Tibial artery (tissue), 4 donors: ENCODE measurements around the gene C3orf22.

Experiments
- DNase-seq, 2 donors: peaks; one replicate each; pipeline ENCODE4 v3.0.0-alpha.2; 2019
- H3K27ac ChIP-seq, 2 donors: fragments of 200-600 bp; sonication (generic) in 1 of 2; 1 replicate in 1 of 2; 2 replicates in 1 of 2; pipeline ENCODE4 v1.5.1; 2018 to 2019; ENCODE audit warnings: mild to moderate bottlenecking in 1 of 2
- H3K27me3 ChIP-seq, 2 donors: fragments of 200-600 bp; sonication (generic) in 1 of 2; one replicate each; pipeline versions ENCODE4 v1.5.1 to v1.6.0; 2016 to 2019
- H3K36me3 ChIP-seq, 3 donors: fragments of 200-600 bp; sonication (generic) in 2 of 3; one replicate each; pipeline ENCODE4 v1.5.1; 2016 to 2019; ENCODE audit warnings: mild to moderate bottlenecking in 2 of 3
- H3K4me1 ChIP-seq, 4 donors: fragments of 200-600 bp; sonication (generic) in 2 of 4; 1 replicate in 3 of 4; 2 replicates in 1 of 4; pipeline ENCODE4 v1.5.1; 2016 to 2019
- H3K4me3 ChIP-seq, 2 donors: fragments of 200-600 bp; sonication (generic) in 1 of 2; 1 replicate in 1 of 2; 2 replicates in 1 of 2; pipeline ENCODE4 v1.5.1; 2018 to 2019; ENCODE audit warnings: mild to moderate bottlenecking in 2 of 2
- H3K9me3 ChIP-seq, 3 donors: fragments of 200-600 bp; sonication (generic) in 1 of 3; one replicate each; pipeline ENCODE4 v1.5.1; 2016 to 2019
- CTCF ChIP-seq, 2 experiments: fragments of 200-600 bp in 1 of 2; fragments of 450-650 bp in 1 of 2; IDR thresholded peaks; one replicate each; pipeline ENCODE4 v1.5.1; 2017 to 2019; ENCODE audit warnings: antibody characterized with exemption in 2 of 2, mild to moderate bottlenecking in 1 of 2, moderate library complexity in 1 of 2
- intact Hi-C: fragments of 100-400 bp; cut with DNase I; formaldehyde crosslinking; loops from one replicate; pipeline ENCODE4 v1.15.0; 2023; ENCODE audit warnings: low total_unique reads

The C3orf22 gene

GRCh38 chr3:126508564-126508964 is 50.2 kb downstream of the C3orf22 start:
- intact Hi-C loops, result no loop called here
- no peaks in the 10 kb centered on the region for H3K36me3 ChIP-seq
- DNase-seq, result no peak
- no peaks in the 10 kb centered on the region for H3K4me1 ChIP-seq
- H3K27me3 ChIP-seq, result peaks cover 0 to 11% of the 10 kb centered on the region in 2 donors
- no peak overlapping the region for H3K27ac ChIP-seq
- H3K9me3 ChIP-seq, result no peaks in the 10 kb centered on the region
- TF ChIP-seq CTCF (IDR thresholded peaks at IDR 0.05), result no peak
- H3K4me3 ChIP-seq, result no peak overlapping the region

GRCh38 chr3:126507886-126508285 is 50.8 kb downstream of the C3orf22 start:
- Histone ChIP-seq H3K9me3 (no peaks in the 10 kb centered on the region), H3K27ac (no peak overlapping the region), H3K27me3 (peaks cover 0 to 14% of the 10 kb centered on the region in 2 donors), H3K4me1 (no peaks in the 10 kb centered on the region), H3K36me3 (no peaks in the 10 kb centered on the region), H3K4me3 (no peak overlapping the region)
- intact Hi-C loops, result no loop called here
- DNase-seq, result no peak
- no peak for TF ChIP-seq CTCF (IDR thresholded peaks at IDR 0.05)

- H3K36me3 ChIP-seq, result no peaks in the 10 kb centered on the region
- no peaks in the 10 kb centered on the region for H3K9me3 ChIP-seq
- no peaks in the 10 kb centered on the region for H3K4me1 ChIP-seq
- no peak for TF ChIP-seq CTCF (IDR thresholded peaks at IDR 0.05)
- no peak overlapping the region for H3K27ac ChIP-seq
- no peak for DNase-seq
- no peak overlapping the region for H3K4me3 ChIP-seq
- intact Hi-C loops, result no loop called here
- peaks cover 0 to 14% of the 10 kb centered on the region in 2 donors for H3K27me3 ChIP-seq
Measured at GRCh38 chr3:126503701-126504100, 55.0 kb downstream of the C3orf22 start.

- intact Hi-C loops, result no loop called here
- Histone ChIP-seq H3K36me3 (no peaks in the 10 kb centered on the region), H3K4me3 (no peak overlapping the region), H3K27me3 (peaks cover 0 to 14% of the 10 kb centered on the region in 2 donors), H3K27ac (no peak overlapping the region), H3K9me3 (no peaks in the 10 kb centered on the region), H3K4me1 (no peaks in the 10 kb centered on the region)
- no peak for DNase-seq
- no peak for TF ChIP-seq CTCF (IDR thresholded peaks at IDR 0.05)
Measured at GRCh38 chr3:126502656-126503055, 56.1 kb downstream of the C3orf22 start.

GRCh38 chr3:126501736-126502135 is 57.0 kb downstream of the C3orf22 start:
- no peak for DNase-seq
- no peak for TF ChIP-seq CTCF (IDR thresholded peaks at IDR 0.05)
- H3K9me3 ChIP-seq, result no peaks in the 10 kb centered on the region
- H3K36me3 ChIP-seq, result no peaks in the 10 kb centered on the region
- H3K4me1 ChIP-seq, result no peaks in the 10 kb centered on the region
- H3K27ac ChIP-seq, result no peak overlapping the region
- intact Hi-C loops, result no loop called here
- no peak overlapping the region for H3K4me3 ChIP-seq
- H3K27me3 ChIP-seq, result peaks cover 0 to 14% of the 10 kb centered on the region in 2 donors

- H3K4me1 ChIP-seq, result no peaks in the 10 kb centered on the region
- no peak for TF ChIP-seq CTCF (IDR thresholded peaks at IDR 0.05)
- intact Hi-C loops, result no loop called here
Measured at GRCh38 chr3:126501054-126501453, 57.7 kb downstream of the C3orf22 start.

More at GRCh38 chr3:126501054-126501453, 57.7 kb downstream of the C3orf22 start:
- no peak overlapping the region for H3K27ac ChIP-seq
- H3K4me3 ChIP-seq, result no peak overlapping the region
- no peak for DNase-seq
- H3K36me3 ChIP-seq, result no peaks in the 10 kb centered on the region
- H3K9me3 ChIP-seq, result no peaks in the 10 kb centered on the region
- H3K27me3 ChIP-seq, result peaks cover 0 to 14% of the 10 kb centered on the region in 2 donors
